PC-9 (cell line): Measurements from ENCODE around the gene NR2C2.

Experiments used
- EZH2 ChIP-seq: fragments of 200-600 bp; sonication (generic); IDR thresholded peaks from 2 replicates; pipeline ENCODE4 v1.8.0; 2017; ENCODE audit warnings: antibody characterized with exemption, low read depth
- TF ChIP-seq, protein P1 (sequence below): fragments of 200-600 bp; sonication (generic); conservative IDR thresholded peaks from 2 replicates; pipeline ENCODE4 v1.6.1; 2017; ENCODE audit warnings: mixed run types, antibody characterized with exemption, mild to moderate bottlenecking, moderate library complexity

GRCh38 chr3:14991818-14992612 is 44.6 kb downstream of the NR2C2 start:
- TF ChIP-seq, protein P1, sequence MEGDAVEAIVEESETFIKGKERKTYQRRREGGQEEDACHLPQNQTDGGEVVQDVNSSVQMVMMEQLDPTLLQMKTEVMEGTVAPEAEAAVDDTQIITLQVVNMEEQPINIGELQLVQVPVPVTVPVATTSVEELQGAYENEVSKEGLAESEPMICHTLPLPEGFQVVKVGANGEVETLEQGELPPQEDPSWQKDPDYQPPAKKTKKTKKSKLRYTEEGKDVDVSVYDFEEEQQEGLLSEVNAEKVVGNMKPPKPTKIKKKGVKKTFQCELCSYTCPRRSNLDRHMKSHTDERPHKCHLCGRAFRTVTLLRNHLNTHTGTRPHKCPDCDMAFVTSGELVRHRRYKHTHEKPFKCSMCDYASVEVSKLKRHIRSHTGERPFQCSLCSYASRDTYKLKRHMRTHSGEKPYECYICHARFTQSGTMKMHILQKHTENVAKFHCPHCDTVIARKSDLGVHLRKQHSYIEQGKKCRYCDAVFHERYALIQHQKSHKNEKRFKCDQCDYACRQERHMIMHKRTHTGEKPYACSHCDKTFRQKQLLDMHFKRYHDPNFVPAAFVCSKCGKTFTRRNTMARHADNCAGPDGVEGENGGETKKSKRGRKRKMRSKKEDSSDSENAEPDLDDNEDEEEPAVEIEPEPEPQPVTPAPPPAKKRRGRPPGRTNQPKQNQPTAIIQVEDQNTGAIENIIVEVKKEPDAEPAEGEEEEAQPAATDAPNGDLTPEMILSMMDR: no peak
- no peak for TF ChIP-seq EZH2
